ENCODE measurements around the gene SNRPA. TPM values are rescaled to one million over a fixed set of nuclear protein-coding genes. Genes with fewer than 3 reads are reported as not detected.

Gene SNRPA
- polyA plus RNA-seq, 3 donors = 27.9 to 78.3 (median 44.2) TPM

DNA sequence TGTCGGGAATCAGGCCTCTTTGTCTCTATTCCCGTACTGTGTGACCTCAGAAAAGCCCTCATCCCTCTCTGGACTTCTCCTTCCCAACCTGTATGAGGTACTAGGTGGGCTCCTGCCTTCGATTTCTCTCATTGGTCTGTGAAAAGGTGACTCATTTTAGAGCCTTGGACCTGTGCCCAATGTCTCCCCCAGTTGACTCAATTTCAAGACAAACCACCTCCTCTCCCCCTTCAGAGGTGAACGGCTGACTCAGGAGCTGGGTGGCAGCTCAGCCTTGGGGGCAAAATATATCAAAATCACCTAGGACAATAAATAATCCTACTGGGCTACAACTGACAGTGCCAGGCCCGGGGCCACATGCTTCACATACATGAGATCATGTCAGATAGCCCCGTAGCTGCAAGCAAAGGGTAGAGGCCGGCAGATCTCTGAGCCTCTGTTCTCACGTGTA is 34.9 kb upstream of the SNRPA start:
- intact Hi-C loops (cut with micrococcal nuclease) = loop anchor here in 1 of 2 donors (2.0 kb wide), 1 partner anchor 33 kb away; no protein-coding TSS in a partner anchor
- peak; percentile 48 to 88 (median 56) for DNase-seq
- H3K4me1 ChIP-seq (ENCODE audit: control insufficient read depth in 1 of 2, insufficient read depth in 2 of 2, low read length in 2 of 2) = peaks cover 59 to 67% of the 10 kb centered on the region in 2 donors

GRCh38 chr19:40716482-40717324 is 34.3 kb upstream of the SNRPA start, which contains the start of the genes COQ8B and ITPKC:
Gene COQ8B (minus strand): TSS chr19:40716886. CDS start chr19:40714632, 2,254 bp downstream.
Gene ITPKC (plus strand): TSS chr19:40717112. CDS start chr19:40717136, 24 bp downstream.
- under 1% methylated on average over 62 of the region's 76 CpGs for WGBS (ENCODE audit: insufficient coverage)
- Mint-ChIP-seq H3K27ac (peak within 1 kb of the TSS; percentile 92 to 98 (median 95)), H3K36me3 (peaks cover 13 to 21% of the 10 kb centered on the region in 2 donors), H3K4me3 (peak within 1 kb of the TSS; percentile 84 to 94), H3K27me3 (ENCODE audit: low read depth in 3 of 3) (peaks cover 0 to 6% (median 5%) of the 10 kb centered on the region in 3 donors), H3K4me1 (peaks cover 75% of the 10 kb centered on the region), H3K9me3 (peaks cover 0 to 3% (median 0%) of the 10 kb centered on the region in 7 donors)
- Histone ChIP-seq H3K4me3 (replicated peaks in 1 of 3; ENCODE audit: low read depth in 2 of 3, low read length in 3 of 3) (peak within 1 kb of the TSS; percentile 57 to 91 (median 83)), H3K27me3 (ENCODE audit: control insufficient read depth in 2 of 2, insufficient read depth in 2 of 2, low read length in 2 of 2) (no peaks in the 10 kb centered on the region), H3K79me2 (ENCODE audit: insufficient read depth, low read length) (peaks cover 39% of the 10 kb centered on the region), H2AFZ (ENCODE audit: insufficient read depth, low read depth, low read length, poor library complexity, severe bottlenecking) (peak within 1 kb of the TSS; percentile 96), H3K4me1 (ENCODE audit: control insufficient read depth in 1 of 2, insufficient read depth in 2 of 2, low read length in 2 of 2) (peaks cover 60 to 69% of the 10 kb centered on the region in 2 donors), H3K27ac (ENCODE audit: low read depth in 1 of 2, low read length in 2 of 2) (peak within 1 kb of the TSS; percentile 72 to 96), H3K4me2 (replicated peaks; ENCODE audit: extremely low read depth, low read length, poor library complexity, severe bottlenecking) (peak within 1 kb of the TSS; percentile 87), H3K9me3 (replicated peaks in 1 of 2; ENCODE audit: control insufficient read depth in 1 of 2, insufficient read depth in 1 of 2, low read length in 2 of 2) (no peaks in the 10 kb centered on the region), H3K36me3 (replicated peaks in 1 of 2; ENCODE audit: control insufficient read depth in 1 of 2, insufficient read depth in 2 of 2, low read length in 2 of 2) (peaks cover 0 to 7% of the 10 kb centered on the region in 2 donors), H4K20me1 (ENCODE audit: insufficient read depth, low read length) (no peaks in the 10 kb centered on the region), H3K9ac (ENCODE audit: insufficient read depth, low read length, poor library complexity, severe bottlenecking) (peak within 1 kb of the TSS; percentile 88)
- TF ChIP-seq, protein P1, sequence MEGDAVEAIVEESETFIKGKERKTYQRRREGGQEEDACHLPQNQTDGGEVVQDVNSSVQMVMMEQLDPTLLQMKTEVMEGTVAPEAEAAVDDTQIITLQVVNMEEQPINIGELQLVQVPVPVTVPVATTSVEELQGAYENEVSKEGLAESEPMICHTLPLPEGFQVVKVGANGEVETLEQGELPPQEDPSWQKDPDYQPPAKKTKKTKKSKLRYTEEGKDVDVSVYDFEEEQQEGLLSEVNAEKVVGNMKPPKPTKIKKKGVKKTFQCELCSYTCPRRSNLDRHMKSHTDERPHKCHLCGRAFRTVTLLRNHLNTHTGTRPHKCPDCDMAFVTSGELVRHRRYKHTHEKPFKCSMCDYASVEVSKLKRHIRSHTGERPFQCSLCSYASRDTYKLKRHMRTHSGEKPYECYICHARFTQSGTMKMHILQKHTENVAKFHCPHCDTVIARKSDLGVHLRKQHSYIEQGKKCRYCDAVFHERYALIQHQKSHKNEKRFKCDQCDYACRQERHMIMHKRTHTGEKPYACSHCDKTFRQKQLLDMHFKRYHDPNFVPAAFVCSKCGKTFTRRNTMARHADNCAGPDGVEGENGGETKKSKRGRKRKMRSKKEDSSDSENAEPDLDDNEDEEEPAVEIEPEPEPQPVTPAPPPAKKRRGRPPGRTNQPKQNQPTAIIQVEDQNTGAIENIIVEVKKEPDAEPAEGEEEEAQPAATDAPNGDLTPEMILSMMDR (IDR thresholded peaks at IDR 0.05) = no peak
- peak; percentile 91 to 97 (median 93) for DNase-seq
- intact Hi-C loops (cut with micrococcal nuclease) = loop anchor here in 1 of 2 donors (1.0 to 2.0 kb wide), 3 partner anchors 25 to 82 kb away; no protein-coding TSS in a partner anchor

More for the DNA sequence above, 34.9 kb upstream of the SNRPA start:
- H4K20me1 ChIP-seq (ENCODE audit: insufficient read depth, low read length) = no peaks in the 10 kb centered on the region
- peak overlapping the region; percentile 82 to 88 for H3K4me3 Mint-ChIP-seq
- H3K27me3 ChIP-seq (ENCODE audit: control insufficient read depth in 2 of 2, insufficient read depth in 2 of 2, low read length in 2 of 2) = no peaks in the 10 kb centered on the region
- TF ChIP-seq, protein P1 (IDR thresholded peaks at IDR 0.05) = no peak
- peaks cover 39% of the 10 kb centered on the region for H3K79me2 ChIP-seq (ENCODE audit: insufficient read depth, low read length)
- peak overlapping the region; percentile 96 for H2AFZ ChIP-seq (ENCODE audit: insufficient read depth, low read depth, low read length, poor library complexity, severe bottlenecking)
- peak overlapping the region; percentile 87 for H3K4me2 ChIP-seq (replicated peaks; ENCODE audit: extremely low read depth, low read length, poor library complexity, severe bottlenecking)
- peak overlapping the region; percentile 72 to 96 for H3K27ac ChIP-seq (ENCODE audit: low read depth in 1 of 2, low read length in 2 of 2)
- 0% methylated on average over 5 of the region's 8 CpGs for WGBS (ENCODE audit: insufficient coverage)
- no peaks in the 10 kb centered on the region for H3K9me3 ChIP-seq (replicated peaks in 1 of 2; ENCODE audit: control insufficient read depth in 1 of 2, insufficient read depth in 1 of 2, low read length in 2 of 2)
- peaks cover 0 to 3% (median 0%) of the 10 kb centered on the region in 7 donors for H3K9me3 Mint-ChIP-seq
- H3K36me3 Mint-ChIP-seq = peaks cover 18 to 27% of the 10 kb centered on the region in 2 donors
- H3K9ac ChIP-seq (ENCODE audit: insufficient read depth, low read length, poor library complexity, severe bottlenecking) = peak overlapping the region; percentile 88
- peak overlapping the region; percentile 92 to 98 (median 95) for H3K27ac Mint-ChIP-seq
- peaks cover 0 to 14% of the 10 kb centered on the region in 2 donors for H3K36me3 ChIP-seq (replicated peaks in 1 of 2; ENCODE audit: control insufficient read depth in 1 of 2, insufficient read depth in 2 of 2, low read length in 2 of 2)
- H3K4me3 ChIP-seq (replicated peaks in 1 of 3; ENCODE audit: low read depth in 2 of 3, low read length in 3 of 3) = peak overlapping the region; percentile 57 to 91 (median 83)
- peaks cover 0 to 6% (median 5%) of the 10 kb centered on the region in 3 donors for H3K27me3 Mint-ChIP-seq (ENCODE audit: low read depth in 3 of 3)
- H3K4me1 Mint-ChIP-seq = peaks cover 69% of the 10 kb centered on the region

Measured in CD14-positive monocyte (primary cell).